AG04449 (cell line): Measurements from ENCODE around the gene IMMP2L.
"Not testable (repeated sequence)": the region's sequence is repeated elsewhere in the genome, so short reads cannot be mapped to it uniquely, and the experiment has no call there.

Experiments
- CTCF ChIA-PET: fragments of 350-600 bp; formaldehyde crosslinking; extraction: SDS; loops from one replicate; lab custom pipeline; 2021; ENCODE audit warnings: antibody characterized with exemption; lab: Yijun Ruan, JAX
- POLR2A ChIA-PET: fragments of 400-600, 350-600 bp; formaldehyde crosslinking; extraction: SDS; loops from one replicate; lab custom pipeline; 2020; ENCODE audit warnings: antibody characterized with exemption, inconsistent platforms; lab: Yijun Ruan, JAX
- DNase-seq: peaks from one replicate; pipeline ENCODE4 v3.0.0-alpha.2; 2010; ENCODE audit warnings: low read depth, low spot score
- H3K4me3 ChIP-seq: 2 replicates; pipeline ENCODE4 v1.5.1; 2011; ENCODE audit warnings: low read depth, mild to moderate bottlenecking, control low read depth, low read length
- CTCF ChIP-seq: IDR thresholded peaks from one replicate; pipeline ENCODE4 v1.5.1; 2011; ENCODE audit warnings: mild to moderate bottlenecking, moderate library complexity, low read length, control low read depth, inconsistent platforms; ENCODE audit not compliant: insufficient read depth; ENCODE audit errors: missing control alignments

The IMMP2L gene

GRCh38 chr7:111593343-111593742 is 31.1 kb upstream of the IMMP2L start:
- no peak overlapping the region for H3K4me3 ChIP-seq
- ChIA-PET CTCF (no interaction called here), POLR2A (no interaction called here)
- TF ChIP-seq CTCF, result no peak
- DNase-seq, result no peak

- ChIA-PET CTCF (no interaction called here), POLR2A (no interaction called here)
- no peak for DNase-seq
- no peak for TF ChIP-seq CTCF
- no peak overlapping the region for H3K4me3 ChIP-seq
Observed at GRCh38 chr7:111588065-111588433, 25.8 kb upstream of the IMMP2L start.

- no peak for DNase-seq
- no peak overlapping the region for H3K4me3 ChIP-seq
- CTCF ChIA-PET, result no interaction called here
- POLR2A ChIA-PET, result no interaction called here
- TF ChIP-seq CTCF, result no peak
Observed at GRCh38 chr7:111587410-111588064, 25.2 kb upstream of the IMMP2L start.

GRCh38 chr7:111586711-111587409 is 24.6 kb upstream of the IMMP2L start:
- DNase-seq, result no peak
- ChIA-PET CTCF (no interaction called here), POLR2A (no interaction called here)
- no peak for TF ChIP-seq CTCF
- no peak overlapping the region for H3K4me3 ChIP-seq

- H3K4me3 ChIP-seq, CTCF ChIA-PET, POLR2A ChIA-PET, DNase-seq: not testable (repeated sequence)
Observed at GRCh38 chr7:111581784-111582488, 19.6 kb upstream of the IMMP2L start.

- CTCF ChIA-PET, DNase-seq, POLR2A ChIA-PET, H3K4me3 ChIP-seq: not testable (repeated sequence)
Observed at GRCh38 chr7:111581207-111581606, 18.9 kb upstream of the IMMP2L start.

GRCh38 chr7:111578754-111579153 is 16.5 kb upstream of the IMMP2L start:
- ChIA-PET POLR2A (no interaction called here), CTCF (no interaction called here)
- no peak overlapping the region for H3K4me3 ChIP-seq
- no peak for TF ChIP-seq CTCF
- no peak for DNase-seq
